GM21423 (cell line): ENCODE data around the gene PROSER3.
"Not testable (repeated sequence)": the region's sequence is repeated elsewhere in the genome, so short reads cannot be mapped to it uniquely, and the experiment has no call there.

ENCODE experiments used
- ATAC-seq: cut with Tn5 transposase; IDR thresholded peaks from one replicate; pipeline ENCODE4 v1.9.1; 2021; ENCODE audit warnings: mild to moderate bottlenecking, moderate library complexity; ENCODE audit not compliant: unreplicated experiment

Gene PROSER3

GRCh38 chr19:35722461-35722860, 35.5 kb upstream of the PROSER3 start:
- ATAC-seq: no peak

DNA sequence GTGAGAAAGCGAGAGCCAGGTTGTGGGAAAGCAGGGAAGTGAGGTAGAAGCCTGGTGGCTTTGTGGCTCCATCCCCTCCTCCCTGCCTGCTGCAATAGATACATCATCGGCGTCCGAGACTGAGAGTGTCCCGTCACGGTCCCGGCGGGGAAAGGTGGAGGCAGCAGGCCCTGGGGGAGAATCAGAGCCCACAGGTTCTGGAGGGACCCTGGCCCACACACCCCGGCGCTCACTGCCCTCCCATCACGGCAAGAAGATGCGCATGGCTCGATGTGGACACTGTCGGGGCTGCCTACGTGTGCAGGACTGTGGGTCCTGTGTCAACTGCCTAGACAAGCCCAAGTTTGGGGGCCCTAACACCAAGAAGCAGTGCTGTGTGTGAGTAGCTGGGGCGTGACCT, 35.1 kb upstream of the PROSER3 start:
- no peak for ATAC-seq

DNA sequence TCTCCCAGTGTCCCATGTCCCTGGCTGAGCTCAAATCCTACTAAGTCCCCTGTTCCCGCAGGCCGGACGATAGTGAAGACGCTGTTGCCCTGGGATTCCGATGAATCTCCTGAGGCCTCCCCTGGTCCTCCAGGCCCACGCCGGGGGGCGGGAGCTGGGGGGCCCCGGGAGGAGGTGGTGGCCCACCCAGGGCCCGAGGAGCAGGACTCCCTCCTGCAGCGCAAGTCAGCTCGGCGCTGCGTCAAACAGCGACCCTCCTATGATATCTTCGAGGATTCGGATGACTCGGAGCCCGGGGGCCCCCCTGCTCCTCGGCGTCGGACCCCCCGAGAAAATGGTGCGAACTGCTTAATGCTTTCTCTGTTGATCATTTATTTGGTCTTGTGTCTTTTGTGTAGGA, 34.3 kb upstream of the PROSER3 start:
- no peak for ATAC-seq

DNA sequence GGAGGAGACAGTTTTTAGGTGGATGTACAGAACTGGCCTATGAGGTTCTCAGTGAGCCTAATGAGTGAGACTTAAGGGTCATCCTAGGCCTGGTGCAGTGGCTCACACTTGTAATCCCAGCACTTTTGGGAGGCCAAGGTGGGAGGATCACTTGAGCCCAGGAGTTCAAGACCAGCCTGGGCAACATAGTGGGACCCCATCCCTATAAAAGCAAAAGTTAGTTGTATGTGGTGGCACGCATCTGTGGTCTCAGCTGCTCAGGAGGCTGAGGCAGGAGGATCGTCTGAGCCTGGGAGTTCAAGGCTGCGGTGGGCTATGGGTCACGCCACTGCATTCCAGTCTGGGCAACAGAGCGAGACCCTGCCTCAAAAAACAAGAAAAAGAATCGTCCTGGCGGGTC, 33.8 kb upstream of the PROSER3 start:
- not testable (repeated sequence) for ATAC-seq

DNA sequence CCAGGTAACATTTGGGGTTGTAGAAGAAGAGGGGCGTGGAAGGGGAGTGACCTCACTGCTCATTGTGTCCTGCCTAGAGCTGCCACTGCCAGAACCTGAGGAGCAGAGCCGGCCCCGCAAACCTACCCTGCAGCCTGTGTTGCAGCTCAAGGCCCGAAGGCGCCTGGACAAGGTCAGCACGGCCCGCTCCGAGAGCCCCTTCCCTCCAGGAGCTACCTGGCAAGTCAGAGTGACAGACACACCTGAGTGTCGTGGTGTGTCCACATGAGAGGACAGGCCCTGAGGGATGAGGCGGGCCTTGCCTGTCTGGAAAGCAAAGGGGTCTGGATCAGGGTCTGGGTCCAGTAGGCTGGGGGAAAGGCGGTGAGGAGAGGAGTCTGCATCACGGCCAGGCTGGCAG, 33.4 kb upstream of the PROSER3 start:
- no peak for ATAC-seq

DNA sequence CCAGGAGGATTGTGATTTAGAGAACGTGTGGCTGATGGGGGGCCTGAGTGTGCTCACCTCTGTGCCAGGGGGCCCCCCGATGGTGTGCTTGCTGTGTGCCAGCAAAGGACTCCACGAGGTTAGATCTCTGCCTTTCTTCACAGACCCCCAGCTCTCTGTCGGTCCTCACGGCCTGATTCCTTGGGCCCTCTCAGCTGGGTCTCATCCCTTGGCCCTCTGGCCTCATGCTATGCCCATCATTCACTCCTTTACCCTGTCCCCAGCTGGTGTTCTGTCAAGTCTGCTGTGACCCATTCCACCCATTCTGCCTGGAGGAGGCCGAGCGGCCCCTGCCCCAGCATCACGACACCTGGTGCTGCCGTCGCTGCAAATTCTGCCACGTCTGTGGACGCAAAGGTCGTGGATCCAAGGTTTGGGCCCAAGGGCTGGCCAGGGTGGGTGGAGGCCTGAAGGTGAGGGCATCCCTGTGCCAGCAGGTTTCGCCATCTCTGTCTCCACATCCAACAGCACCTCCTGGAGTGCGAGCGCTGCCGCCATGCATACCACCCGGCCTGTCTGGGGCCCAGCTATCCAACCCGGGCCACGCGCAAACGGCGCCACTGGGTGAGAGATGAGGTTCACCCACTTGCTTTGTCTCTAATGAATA, 32.6 kb upstream of the PROSER3 start:
- no peak for ATAC-seq

- ATAC-seq: no peak
Observed at GRCh38 chr19:35727053-35727955, 30.7 kb upstream of the PROSER3 start.

DNA sequence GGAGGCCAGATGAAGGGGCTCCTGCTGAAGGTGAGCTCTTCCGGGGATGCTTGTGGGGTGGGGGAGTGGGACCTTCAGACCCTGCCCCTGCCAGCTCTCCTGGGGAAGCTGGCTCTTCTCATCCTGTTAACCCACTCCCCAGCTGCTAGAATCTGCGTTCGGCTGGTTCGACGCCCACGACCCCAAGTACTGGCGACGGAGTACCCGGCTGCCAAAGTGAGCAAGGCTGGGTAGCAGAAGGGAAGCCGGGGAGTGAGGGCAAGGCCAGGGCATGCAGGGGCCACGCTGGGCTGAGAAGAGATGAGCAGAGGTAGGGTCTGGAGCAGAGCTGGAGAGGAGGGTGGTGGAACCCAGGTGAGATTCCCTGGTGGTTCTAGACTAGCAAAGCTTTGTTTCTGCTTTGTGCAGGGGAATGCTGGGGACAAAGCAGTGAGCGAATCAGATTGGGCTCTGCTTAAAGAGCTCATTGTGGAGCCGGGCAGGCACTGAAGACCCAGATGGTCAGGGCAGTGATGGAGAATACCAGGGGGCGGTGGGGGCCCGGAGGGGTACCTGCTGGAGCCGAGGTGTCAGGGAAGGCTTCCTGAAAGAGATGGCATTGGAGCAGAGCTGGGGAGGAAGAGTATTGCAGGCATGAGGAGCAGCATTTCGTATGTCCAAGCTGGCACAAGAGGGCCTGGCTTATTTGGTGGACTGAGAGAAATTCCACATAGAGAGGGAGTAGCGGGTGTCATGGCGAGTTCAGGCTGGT, 29.8 kb upstream of the PROSER3 start:
- no peak for ATAC-seq

DNA sequence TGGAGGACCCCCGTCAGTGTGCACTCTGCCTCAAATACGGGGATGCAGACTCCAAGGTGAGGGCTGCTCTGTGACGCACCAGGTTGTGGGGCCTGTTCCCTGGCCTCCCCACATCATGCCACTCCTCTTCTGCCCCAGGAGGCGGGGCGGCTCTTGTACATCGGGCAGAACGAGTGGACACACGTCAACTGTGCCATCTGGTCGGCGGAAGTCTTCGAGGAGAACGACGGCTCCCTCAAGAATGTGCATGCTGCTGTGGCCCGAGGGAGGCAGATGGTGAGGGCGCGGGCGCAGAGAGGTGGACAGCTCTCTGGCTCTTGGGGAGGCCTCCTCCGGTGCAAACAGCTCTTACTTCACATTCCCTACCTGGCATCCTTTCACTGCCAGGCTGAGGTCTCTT, 29.0 kb upstream of the PROSER3 start:
- ATAC-seq: no peak

DNA sequence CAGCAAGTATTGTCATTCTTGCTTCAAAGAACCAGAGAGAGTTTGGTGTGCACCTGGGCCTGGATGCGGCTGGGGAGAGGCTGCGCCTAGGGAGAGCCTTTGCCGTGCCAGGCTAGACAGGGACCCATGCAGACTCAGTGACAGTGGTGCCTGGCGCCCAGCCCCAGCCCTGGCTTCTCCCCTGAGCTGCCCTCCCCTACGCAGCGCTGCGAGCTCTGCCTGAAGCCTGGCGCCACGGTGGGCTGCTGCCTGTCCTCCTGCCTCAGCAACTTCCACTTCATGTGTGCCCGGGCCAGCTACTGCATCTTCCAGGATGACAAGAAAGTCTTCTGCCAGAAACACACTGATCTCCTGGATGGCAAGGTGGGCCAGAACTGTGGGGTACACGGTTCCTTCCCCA, 28.2 kb upstream of the PROSER3 start:
- no peak for ATAC-seq

GRCh38 chr19:35730326-35730725, 27.6 kb upstream of the PROSER3 start:
- no peak for ATAC-seq

GRCh38 chr19:35731353-35731752, 26.6 kb upstream of the PROSER3 start:
- no peak for ATAC-seq

GRCh38 chr19:35731779-35732405, 26.1 kb upstream of the PROSER3 start:
- ATAC-seq: no peak

DNA sequence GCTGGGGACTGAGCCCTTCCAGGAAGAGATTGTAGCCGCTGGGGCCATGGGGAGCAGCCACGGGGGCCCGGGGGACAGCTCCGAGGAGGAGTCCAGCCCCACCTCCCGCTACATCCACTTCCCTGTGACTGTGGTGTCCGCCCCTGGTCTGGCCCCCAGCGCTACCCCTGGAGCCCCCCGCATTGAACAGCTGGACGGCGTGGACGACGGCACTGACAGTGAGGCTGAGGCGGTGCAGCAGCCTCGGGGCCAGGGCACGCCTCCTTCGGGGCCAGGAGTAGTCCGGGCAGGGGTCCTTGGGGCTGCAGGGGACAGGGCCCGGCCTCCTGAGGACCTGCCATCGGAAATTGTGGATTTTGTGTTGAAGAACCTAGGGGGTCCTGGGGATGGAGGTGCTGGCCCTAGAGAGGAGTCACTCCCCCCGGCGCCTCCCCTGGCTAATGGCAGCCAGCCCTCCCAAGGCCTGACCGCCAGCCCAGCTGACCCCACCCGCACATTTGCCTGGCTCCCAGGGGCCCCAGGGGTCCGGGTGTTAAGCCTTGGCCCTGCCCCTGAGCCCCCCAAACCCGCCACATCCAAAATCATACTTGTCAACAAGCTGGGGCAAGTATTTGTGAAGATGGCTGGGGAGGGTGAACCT, 25.3 kb upstream of the PROSER3 start:
- ATAC-seq: no peak

DNA sequence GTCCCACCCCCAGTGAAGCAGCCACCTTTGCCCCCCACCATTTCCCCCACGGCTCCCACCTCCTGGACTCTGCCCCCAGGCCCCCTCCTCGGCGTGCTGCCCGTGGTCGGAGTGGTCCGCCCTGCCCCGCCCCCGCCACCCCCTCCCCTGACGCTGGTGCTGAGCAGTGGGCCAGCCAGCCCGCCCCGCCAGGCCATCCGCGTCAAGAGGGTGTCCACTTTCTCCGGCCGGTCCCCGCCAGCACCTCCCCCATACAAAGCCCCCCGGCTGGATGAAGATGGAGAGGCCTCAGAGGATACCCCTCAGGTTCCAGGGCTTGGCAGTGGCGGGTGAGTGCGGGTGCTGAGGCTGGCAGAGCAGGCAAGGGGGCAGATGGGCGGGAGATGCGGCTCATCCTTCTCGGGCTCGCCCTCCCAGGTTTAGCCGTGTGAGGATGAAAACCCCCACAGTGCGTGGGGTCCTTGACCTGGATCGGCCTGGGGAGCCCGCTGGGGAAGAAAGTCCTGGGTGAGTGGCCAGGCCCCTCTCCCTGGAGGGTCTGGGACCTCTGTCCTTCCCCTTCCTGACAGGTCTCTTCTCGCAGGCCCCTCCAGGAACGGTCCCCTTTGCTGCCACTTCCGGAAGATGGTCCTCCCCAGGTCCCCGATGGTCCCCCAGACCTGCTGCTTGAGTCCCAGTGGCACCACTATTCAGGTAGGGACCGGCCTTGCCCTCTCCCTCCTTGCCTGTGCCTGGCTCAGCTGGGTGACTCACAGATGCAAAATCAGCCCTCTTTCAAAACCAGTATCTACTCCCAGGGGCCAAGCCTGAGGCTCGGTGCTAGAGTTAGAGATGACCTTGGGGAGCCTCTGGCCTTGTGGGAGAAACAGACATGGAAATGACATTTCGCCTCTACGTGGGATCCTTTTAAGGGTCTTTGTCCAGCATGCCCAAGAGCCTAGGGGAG, 24.5 kb upstream of the PROSER3 start:
- ATAC-seq: no peak

DNA sequence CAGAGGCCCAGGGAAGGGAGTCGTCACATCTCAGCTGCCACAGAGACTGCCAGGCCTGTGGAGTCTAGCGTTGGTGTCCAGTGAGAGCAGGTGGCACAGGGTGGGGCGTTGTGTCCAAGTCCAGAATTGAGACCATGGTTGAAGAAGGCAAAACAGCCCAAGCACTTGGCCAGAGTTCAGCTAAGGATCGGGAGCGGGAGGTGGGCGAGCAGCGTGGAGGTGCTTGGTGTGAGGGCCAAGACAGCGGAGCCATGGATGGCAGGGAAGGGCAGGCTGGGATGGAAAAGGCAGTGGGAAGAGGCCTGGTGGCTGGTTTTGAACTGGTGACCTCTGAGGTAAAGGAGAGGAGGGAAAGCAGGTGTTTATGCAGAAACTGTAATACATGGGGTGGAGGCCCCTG, 23.7 kb upstream of the PROSER3 start:
- no peak for ATAC-seq

DNA sequence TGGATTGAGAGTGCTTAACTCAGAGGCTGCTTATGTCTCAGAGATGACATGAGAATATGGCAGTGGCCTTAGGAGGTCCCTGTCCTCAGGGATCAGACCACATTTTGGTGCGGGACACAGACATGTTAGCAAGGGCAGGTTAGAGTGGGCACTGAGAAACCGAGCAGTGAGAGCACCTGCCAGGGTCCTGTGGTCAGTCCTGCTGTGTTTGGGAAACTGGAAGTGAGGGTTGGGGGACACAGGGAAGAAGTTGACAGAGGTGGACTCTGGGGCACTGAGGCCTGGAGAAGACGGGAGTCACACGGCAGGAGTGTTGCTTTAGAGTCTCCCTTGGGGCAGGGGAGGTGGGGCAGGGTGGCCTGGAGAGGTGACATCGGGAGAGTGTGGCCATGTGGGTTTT, 23.1 kb upstream of the PROSER3 start:
- ATAC-seq: no peak

GRCh38 chr19:35736913-35737886, 20.8 kb upstream of the PROSER3 start:
- ATAC-seq: no peak
